Measurements from ENCODE around the gene MIEF1. TPM values are rescaled to one million over a fixed set of nuclear protein-coding genes. Genes with fewer than 3 reads are reported as not detected.
"Not testable (repeated sequence)": the region's sequence is repeated elsewhere in the genome, so short reads cannot be mapped to it uniquely, and the experiment has no call there.

The MIEF1 gene
- total RNA-seq, 1 experiment from 2014 or later, result 34.1 TPM

DNA sequence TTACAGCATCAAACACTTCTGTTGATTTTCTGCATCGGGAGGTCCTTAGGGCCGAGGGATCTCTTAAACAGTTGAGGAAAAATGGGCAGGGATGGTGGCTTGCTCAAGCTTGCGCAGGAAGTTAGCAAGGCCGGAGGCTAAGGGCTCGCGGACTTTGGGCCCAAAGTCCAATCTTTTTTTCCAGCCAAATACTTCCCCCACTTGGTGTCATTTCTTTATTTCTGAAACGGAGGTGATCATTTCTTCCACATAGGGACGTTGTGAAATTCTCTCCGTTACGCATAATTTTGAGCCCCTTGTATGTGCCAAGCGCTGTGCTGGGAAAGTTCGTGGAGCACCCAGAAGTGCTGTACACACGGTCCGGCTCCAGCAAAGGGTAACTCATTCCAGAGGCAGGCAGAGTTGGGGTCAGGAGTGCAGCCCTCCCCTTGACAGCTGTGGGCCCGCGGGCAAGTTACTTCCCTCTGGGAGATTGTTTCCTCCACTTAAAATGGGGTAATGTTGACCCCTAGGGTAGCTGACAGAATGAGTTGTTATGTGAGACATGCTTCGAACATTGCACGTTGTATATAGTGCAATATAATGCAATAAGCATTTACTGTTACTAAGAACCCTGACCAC, 809 bp downstream of the MIEF1 start:
- in situ Hi-C loops (cut with HindIII; ENCODE audit: low pct_unique_long_range_greater_than_20kb, low sequenced_read_pairs), result no loop called here
- no peak for DNase-seq (ENCODE audit: low read depth, low spot score)

GRCh38 chr22:39503630-39504029, 1.5 kb downstream of the MIEF1 start:
- DNase-seq (ENCODE audit: low read depth, low spot score), result no peak
- in situ Hi-C loops (cut with HindIII; ENCODE audit: low pct_unique_long_range_greater_than_20kb, low sequenced_read_pairs), result no loop called here

- in situ Hi-C loops (cut with HindIII; ENCODE audit: low pct_unique_long_range_greater_than_20kb, low sequenced_read_pairs), result no loop called here
Measured at GRCh38 chr22:39504071-39504470, 2.0 kb downstream of the MIEF1 start.

GRCh38 chr22:39507021-39507420, 4.9 kb downstream of the MIEF1 start:
- in situ Hi-C loops (cut with HindIII; ENCODE audit: low pct_unique_long_range_greater_than_20kb, low sequenced_read_pairs); DNase-seq (ENCODE audit: low read depth, low spot score): not testable (repeated sequence)

More at GRCh38 chr22:39504071-39504470, 2.0 kb downstream of the MIEF1 start:
- DNase-seq (ENCODE audit: low read depth, low spot score), result no peak

DNA sequence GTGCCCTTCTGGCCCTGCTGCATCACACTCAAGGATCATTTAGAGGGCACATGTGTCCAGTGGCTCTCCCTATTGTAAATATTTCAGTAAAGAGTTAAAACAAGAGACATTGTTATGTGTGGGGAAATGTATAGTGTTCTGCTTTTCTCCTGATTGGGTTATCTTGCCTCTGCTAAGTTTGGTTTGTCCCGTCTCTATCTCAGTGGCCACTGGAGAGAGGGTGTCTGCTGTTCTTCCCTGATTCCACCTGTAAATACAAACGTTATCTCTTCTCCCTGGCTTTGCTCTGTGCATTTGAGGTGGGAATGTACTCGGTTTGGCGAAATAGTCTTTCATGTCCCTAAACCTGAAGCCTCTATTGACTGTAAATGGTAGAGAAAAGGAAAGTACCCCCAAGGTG, 6.3 kb downstream of the MIEF1 start:
- in situ Hi-C loops (cut with HindIII; ENCODE audit: low pct_unique_long_range_greater_than_20kb, low sequenced_read_pairs), result no loop called here
- no peak for DNase-seq (ENCODE audit: low read depth, low spot score)

DNA sequence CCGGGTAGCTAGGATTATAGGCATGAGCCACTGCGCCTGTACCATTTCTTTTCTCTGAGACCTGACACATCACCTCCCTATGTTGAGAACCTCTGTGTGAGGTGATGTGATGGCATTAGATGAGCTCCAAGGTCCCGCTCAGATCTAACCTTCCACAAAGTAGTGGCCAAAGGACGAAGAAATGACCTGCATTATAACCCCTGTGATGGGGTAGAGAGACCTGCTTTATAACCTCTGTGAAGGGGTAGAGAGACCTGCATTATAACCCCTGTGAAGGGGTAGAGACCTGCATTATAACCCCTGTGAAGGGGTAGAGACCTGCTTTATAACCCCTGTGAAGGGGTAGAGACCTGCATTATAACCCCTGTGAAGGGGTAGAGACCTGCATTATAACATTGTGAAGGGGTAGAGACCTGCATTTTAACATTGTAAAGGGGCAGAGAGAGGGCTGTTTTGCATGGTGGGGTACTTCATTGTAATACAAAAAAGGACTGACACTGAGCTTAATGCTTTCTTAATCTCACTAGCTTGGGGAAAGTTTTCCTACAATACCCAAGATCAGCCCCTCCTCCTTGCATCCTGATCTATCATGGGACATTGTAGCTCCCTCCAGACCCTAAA, 8.5 kb downstream of the MIEF1 start:
- in situ Hi-C loops (cut with HindIII; ENCODE audit: low pct_unique_long_range_greater_than_20kb, low sequenced_read_pairs), result no loop called here
- no peak for DNase-seq (ENCODE audit: low read depth, low spot score)

GRCh38 chr22:39511226-39511625, 9.1 kb downstream of the MIEF1 start:
- no peak for DNase-seq (ENCODE audit: low read depth, low spot score)
- in situ Hi-C loops (cut with HindIII; ENCODE audit: low pct_unique_long_range_greater_than_20kb, low sequenced_read_pairs), result no loop called here

GRCh38 chr22:39512026-39512425, 9.9 kb downstream of the MIEF1 start:
- in situ Hi-C loops (cut with HindIII; ENCODE audit: low pct_unique_long_range_greater_than_20kb, low sequenced_read_pairs), result no loop called here
- DNase-seq (ENCODE audit: low read depth, low spot score), result no peak

DNA sequence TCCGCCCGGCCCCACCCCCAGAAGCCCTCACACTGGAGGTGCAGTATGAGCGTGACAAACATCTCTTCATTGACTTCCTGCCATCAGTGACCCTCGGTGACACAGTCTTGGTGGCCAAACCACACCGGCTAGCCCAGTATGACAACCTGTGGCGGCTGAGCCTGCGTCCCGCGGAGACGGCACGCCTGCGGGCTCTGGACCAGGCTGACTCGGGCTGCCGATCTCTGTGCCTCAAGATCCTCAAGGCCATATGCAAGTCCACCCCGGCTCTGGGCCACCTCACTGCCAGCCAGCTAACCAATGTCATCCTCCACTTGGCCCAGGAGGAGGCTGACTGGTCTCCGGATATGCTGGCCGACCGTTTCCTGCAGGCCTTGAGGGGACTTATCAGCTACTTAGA, 11.7 kb downstream of the MIEF1 start:
- in situ Hi-C loops (cut with HindIII; ENCODE audit: low pct_unique_long_range_greater_than_20kb, low sequenced_read_pairs), result no loop called here

DNA sequence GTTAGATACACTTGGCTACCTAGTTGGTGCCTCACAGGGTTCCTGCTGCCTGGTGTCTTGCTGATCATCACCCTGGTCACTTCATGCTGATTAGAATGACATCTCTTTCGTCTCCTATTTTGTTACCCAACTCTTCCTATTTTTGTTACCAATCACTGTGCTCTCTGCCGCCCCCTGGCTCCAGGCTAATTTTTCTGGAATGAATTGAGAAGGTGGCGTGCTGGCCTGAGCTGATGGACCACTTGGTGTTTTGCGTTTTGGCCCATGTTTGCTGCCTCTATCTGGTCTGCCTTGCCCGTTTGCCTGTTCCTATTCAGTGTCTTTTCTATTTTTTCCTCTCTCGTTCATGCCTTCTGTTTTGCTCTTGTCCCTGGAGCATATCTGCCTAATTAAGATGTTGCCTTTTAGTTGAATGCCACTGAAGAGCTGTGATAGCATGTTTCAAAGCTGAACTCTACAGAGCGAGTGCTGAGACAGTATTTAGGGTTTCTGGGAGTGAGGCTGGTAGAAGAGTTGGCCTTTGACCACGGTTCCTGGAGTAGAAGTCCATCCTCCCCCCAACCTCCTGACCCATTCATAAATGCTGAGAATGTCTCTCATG, 12.4 kb downstream of the MIEF1 start:
- peak; percentile 76 for DNase-seq (ENCODE audit: low read depth, low spot score)
- in situ Hi-C loops (cut with HindIII; ENCODE audit: low pct_unique_long_range_greater_than_20kb, low sequenced_read_pairs), result no loop called here

More for the DNA sequence above, 11.7 kb downstream of the MIEF1 start:
- DNase-seq (ENCODE audit: low read depth, low spot score), result no peak

DNA sequence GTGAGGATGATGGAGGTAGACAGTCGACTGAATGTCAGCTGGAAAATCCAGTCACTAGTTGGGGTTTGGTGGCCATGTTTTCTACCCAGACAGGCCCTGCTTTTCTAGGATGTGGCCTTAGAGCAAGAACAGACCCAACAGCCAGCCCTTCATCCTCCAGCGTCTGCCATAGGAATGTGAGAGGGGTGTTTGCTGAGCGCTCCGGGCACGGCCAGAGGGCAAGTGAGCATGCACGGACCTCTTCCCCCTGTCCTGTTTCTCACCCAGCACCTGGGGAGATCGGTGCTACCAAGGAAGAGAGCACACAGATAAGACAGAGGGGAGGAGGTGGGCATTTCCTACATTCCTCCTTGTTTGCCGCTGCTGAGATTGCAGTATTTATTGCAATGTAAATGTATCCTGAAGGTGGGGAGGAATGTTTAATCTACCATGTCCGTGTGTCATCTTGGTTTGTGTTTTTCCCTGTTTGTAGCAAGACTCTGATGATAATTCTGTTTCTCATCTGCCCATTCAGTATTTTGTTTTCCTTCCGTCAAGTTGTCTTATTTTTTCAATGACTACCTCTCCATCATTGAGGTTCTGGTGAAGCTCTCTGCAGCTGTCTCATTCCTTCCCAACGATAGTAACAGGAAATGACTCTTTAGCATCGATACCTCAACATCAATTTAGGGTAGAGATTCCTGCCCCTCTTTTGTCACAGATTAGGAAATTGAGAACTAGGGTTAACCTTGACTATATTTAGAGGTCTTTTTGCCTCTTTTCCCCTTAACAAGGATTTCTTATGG, 13.4 kb downstream of the MIEF1 start:
- DNase-seq (ENCODE audit: low read depth, low spot score), result no peak
- in situ Hi-C loops (cut with HindIII; ENCODE audit: low pct_unique_long_range_greater_than_20kb, low sequenced_read_pairs), result no loop called here

DNA sequence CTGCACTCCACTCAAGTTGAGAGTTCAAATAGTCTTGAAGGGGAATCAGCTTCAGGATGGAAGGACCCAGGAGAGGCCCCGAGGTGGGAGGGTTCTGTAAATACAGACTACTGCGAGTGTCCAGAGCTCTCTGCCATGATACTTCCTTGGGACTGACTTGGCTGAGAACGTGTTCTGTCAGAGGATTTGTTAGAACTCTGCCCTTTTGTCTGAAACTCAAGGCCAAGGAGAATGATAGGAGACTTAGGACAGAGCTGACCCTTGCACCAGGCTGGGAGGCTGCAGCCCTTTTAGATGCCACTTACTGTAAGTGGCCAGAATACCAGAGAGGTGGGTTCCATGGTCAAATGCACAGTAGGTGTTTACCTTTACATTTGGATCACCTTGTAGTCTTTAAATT, 15.4 kb downstream of the MIEF1 start:
- in situ Hi-C loops (cut with HindIII; ENCODE audit: low pct_unique_long_range_greater_than_20kb, low sequenced_read_pairs), result no loop called here
- DNase-seq (ENCODE audit: low read depth, low spot score), result no peak

DNA sequence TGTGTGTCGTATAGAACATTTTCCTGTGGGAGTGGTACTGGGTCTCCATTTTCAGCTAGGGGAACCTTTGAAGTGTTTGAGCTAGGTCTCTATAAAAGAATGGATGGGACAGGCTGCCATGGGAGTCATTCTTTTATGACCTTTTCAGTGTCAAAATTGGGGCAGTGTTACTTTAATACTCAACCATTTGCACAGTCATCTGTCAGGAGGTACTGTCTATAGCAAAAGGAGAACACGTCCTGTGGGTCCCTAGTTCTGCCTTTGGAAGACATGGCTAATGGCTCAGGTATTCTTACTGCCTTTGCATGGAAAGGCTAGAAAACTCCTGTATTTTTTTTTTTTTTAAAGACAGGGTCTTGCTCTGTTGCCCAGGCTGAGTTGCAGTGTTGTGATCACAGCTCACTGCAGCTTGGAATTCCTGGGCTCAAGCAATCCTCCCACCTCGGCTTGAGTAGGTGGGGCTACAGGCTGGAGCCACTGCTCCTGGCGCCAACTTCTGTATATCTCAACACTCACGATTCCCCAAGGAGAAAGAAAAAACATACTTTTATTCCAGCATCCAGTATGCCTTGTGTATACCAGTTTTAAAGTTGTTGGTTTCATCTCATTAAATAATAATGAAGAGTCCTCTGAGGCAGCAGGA, 16.2 kb downstream of the MIEF1 start:
- no peak for DNase-seq (ENCODE audit: low read depth, low spot score)
- in situ Hi-C loops (cut with HindIII; ENCODE audit: low pct_unique_long_range_greater_than_20kb, low sequenced_read_pairs), result no loop called here

- DNase-seq (ENCODE audit: low read depth, low spot score), result peak; percentile 57
- in situ Hi-C loops (cut with HindIII; ENCODE audit: low pct_unique_long_range_greater_than_20kb, low sequenced_read_pairs), result no loop called here
Measured at GRCh38 chr22:39518996-39519680, 17.0 kb downstream of the MIEF1 start.

GRCh38 chr22:39519681-39520225, 17.7 kb downstream of the MIEF1 start:
- DNase-seq (ENCODE audit: low read depth, low spot score), result peak; percentile 99
- in situ Hi-C loops (cut with HindIII; ENCODE audit: low pct_unique_long_range_greater_than_20kb, low sequenced_read_pairs), result no loop called here

DNA sequence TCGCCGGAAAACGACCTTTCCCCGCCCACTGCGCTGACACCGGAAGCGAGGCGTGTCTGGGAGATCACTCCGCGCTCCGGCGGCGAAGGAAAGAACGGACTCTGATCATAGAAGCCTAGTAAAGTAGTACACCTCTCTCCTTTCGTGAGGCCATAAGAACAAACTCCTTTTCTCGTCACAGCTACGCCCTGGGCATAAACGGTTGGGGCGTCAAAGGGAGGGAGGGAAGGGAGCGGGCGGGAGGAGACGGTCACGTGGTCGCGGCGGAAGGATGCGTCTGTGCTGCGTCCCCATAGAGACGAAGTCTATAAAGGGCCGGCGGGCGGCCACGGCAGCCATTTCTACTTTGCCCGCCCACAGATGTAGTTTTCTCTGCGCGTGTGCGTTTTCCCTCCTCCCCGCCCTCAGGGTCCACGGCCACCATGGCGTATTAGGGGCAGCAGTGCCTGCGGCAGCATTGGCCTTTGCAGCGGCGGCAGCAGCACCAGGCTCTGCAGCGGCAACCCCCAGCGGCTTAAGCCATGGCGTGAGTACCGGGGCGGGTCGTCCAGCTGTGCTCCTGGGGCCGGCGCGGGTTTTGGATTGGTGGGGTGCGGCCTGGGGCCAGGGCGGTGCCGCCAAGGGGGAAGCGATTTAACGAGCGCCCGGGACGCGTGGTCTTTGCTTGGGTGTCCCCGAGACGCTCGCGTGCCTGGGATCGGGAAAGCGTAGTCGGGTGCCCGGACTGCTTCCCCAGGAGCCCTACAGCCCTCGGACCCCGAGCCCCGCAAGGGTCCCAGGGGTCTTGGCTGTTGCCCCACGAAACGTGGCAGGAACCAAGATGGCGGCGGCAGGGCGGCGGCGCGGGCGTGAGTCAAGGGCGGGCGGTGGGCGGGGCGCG, 18.4 kb downstream of the MIEF1 start, which contains the start of gene ATF4:
Gene ATF4, plus strand, starts transcription at position 337 of the 880 bp plus-strand sequence. CDS start 884 bp downstream, outside the sequence.
- in situ Hi-C loops (cut with HindIII; ENCODE audit: low pct_unique_long_range_greater_than_20kb, low sequenced_read_pairs), result no loop called here
- DNase-seq (ENCODE audit: low read depth, low spot score), result peak; percentile 87
